Keratinocyte (primary cell): ENCODE data around the gene JAKMIP1. TPM values are rescaled to one million over a fixed set of nuclear protein-coding genes. Genes with fewer than 3 reads are reported as not detected.

Source experiments
- DNase-seq: peaks from one replicate; pipeline ENCODE4 v3.0.0-alpha.2; 2011; ENCODE audit warnings: low read depth, missing footprints, low spot score
- FAIRE-seq: peaks from 2 replicates; lab custom pipeline; 2011; peaks lifted over from hg19 to GRCh38; lab: Jason Lieb, UNC
- H2AFZ ChIP-seq: 2 replicates; pipeline ENCODE4 v1.6.0; 2012; ENCODE audit warnings: low read length, control low read depth, inconsistent platforms; ENCODE audit not compliant: control insufficient read depth
- H3K27ac ChIP-seq: 2 replicates; pipeline ENCODE4 v1.5.1; 2011; ENCODE audit warnings: low read length; ENCODE audit not compliant: control insufficient read depth, insufficient read depth
- H3K27me3 ChIP-seq: 3 replicates; pipeline ENCODE4 v1.6.0; 2011; ENCODE audit warnings: low read length; ENCODE audit not compliant: control insufficient read depth, insufficient read depth; ENCODE audit errors: extremely low read depth
- H3K36me3 ChIP-seq, 2 experiments: 2 replicates in 1 of 2; 3 replicates in 1 of 2; pipeline ENCODE4 v1.5.1; 2011; ENCODE audit warnings: low read length in 2 of 2, mild to moderate bottlenecking in 1 of 2; ENCODE audit not compliant: control insufficient read depth in 2 of 2, insufficient read depth in 2 of 2; ENCODE audit errors: extremely low read depth in 1 of 2
- H3K4me1 ChIP-seq: 3 replicates; pipeline ENCODE4 v1.5.1; 2011; ENCODE audit warnings: low read length; ENCODE audit not compliant: control insufficient read depth, insufficient read depth; ENCODE audit errors: extremely low read depth
- H3K4me2 ChIP-seq: 3 replicates; pipeline ENCODE4 v1.6.0; 2011; ENCODE audit warnings: low read depth, low read length; ENCODE audit not compliant: control insufficient read depth, insufficient read depth; ENCODE audit errors: extremely low read depth
- H3K4me3 ChIP-seq, 3 experiments: fragments of 200-600 bp in 1 of 3; sonication (generic) in 1 of 3; 2 replicates in 2 of 3; 3 replicates in 1 of 3; pipeline ENCODE4 v1.5.1; 2011 to 2016; ENCODE audit warnings: low read length in 3 of 3, mild to moderate bottlenecking in 3 of 3, control low read depth in 2 of 3, inconsistent platforms in 1 of 3, low read depth in 1 of 3, mixed read lengths in 1 of 3, mixed run types in 1 of 3, moderate library complexity in 1 of 3; ENCODE audit not compliant: control insufficient read depth in 2 of 3, insufficient read depth in 2 of 3; ENCODE audit errors: extremely low read depth in 1 of 3
- H3K79me2 ChIP-seq: 2 replicates; pipeline ENCODE4 v1.6.0; 2012; ENCODE audit warnings: low read length; ENCODE audit not compliant: control insufficient read depth, insufficient read depth
- H3K9ac ChIP-seq: 3 replicates; pipeline ENCODE4 v1.6.0; 2011; ENCODE audit warnings: low read length; ENCODE audit not compliant: control insufficient read depth, insufficient read depth; ENCODE audit errors: extremely low read depth
- H3K9me1 ChIP-seq: 3 replicates; pipeline ENCODE4 v1.6.0; 2011; ENCODE audit warnings: low read length; ENCODE audit not compliant: control insufficient read depth, insufficient read depth; ENCODE audit errors: extremely low read depth
- H3K9me3 ChIP-seq: 2 replicates; pipeline ENCODE4 v1.5.1; 2012; ENCODE audit warnings: low read depth, low read length; ENCODE audit not compliant: control insufficient read depth
- H4K20me1 ChIP-seq: 3 replicates; pipeline ENCODE4 v1.6.0; 2011; ENCODE audit warnings: low read length; ENCODE audit not compliant: control insufficient read depth, insufficient read depth; ENCODE audit errors: extremely low read depth
- CTCF ChIP-seq, 3 experiments: IDR thresholded peaks in 1 of 3; conservative IDR thresholded peaks in 1 of 3; optimal IDR thresholded peaks in 1 of 3; 2 replicates in 2 of 3; 3 replicates in 1 of 3; pipeline versions ENCODE3 to v1.5.1; 2011; ENCODE audit warnings: low read length in 3 of 3, mild to moderate bottlenecking in 3 of 3, moderate library complexity in 2 of 3, control low read depth in 1 of 3, inconsistent platforms in 1 of 3; ENCODE audit not compliant: insufficient read depth in 2 of 3; ENCODE audit errors: extremely low read depth in 1 of 3
- EZH2 ChIP-seq: IDR thresholded peaks from one replicate; pipeline ENCODE4 v1.6.1; 2012; ENCODE audit warnings: inconsistent platforms, mild to moderate bottlenecking, low read length, moderate library complexity
- dilution Hi-C: fragments of 300-500 bp; cut with MboI; formaldehyde crosslinking; loops from one replicate; pipeline ENCODE4 v1.7.0; 2020; ENCODE audit warnings: low sequenced_read_pairs; ENCODE audit not compliant: extremely low pct_ligation_motif_present
- polyA plus RNA-seq, 5 experiments: library from polyadenylated mRNA; depleted of rRNA in 3 of 5; stranded (reverse) in 3 of 5; stranded (forward) in 1 of 5; unstranded in 1 of 5; fragments of >200 nt; gene quantifications; 1 replicate in 1 of 5; 2 replicates in 3 of 5; 3 replicates in 1 of 5; pipeline versions ENCODE4 v1.2.1 to v1.2.3, GENCODE V29; 2011 to 2012; ENCODE audit warnings: missing spikeins in 2 of 5, low read depth in 1 of 5, low replicate concordance in 1 of 5

Gene JAKMIP1
- polyA plus RNA-seq, 1 donor (not counting 4 experiments of a cell fraction or from before 2014, with no cell fraction given), result not detected

DNA sequence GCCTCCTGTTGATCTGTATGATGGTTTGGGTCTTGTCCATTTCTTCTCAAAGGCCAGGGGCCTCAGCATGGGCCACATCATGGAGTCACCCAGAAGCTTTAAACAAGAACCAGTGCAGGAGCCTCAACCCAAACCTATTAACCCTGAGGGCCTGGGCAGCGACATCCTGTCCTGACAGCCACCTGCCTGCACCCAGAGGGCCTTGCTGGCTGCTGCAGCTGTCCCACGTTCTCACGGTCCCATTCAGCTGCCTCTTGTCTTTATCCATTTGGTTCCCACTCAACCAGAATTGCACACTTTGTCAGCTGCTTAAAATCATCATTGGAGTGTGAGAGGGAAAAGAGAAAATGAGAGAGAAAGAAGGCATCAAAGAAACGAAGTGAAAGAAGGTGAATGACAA is 203.7 kb downstream of the JAKMIP1 start:
- no peaks in the 10 kb centered on the region for H3K79me2 ChIP-seq

DNA sequence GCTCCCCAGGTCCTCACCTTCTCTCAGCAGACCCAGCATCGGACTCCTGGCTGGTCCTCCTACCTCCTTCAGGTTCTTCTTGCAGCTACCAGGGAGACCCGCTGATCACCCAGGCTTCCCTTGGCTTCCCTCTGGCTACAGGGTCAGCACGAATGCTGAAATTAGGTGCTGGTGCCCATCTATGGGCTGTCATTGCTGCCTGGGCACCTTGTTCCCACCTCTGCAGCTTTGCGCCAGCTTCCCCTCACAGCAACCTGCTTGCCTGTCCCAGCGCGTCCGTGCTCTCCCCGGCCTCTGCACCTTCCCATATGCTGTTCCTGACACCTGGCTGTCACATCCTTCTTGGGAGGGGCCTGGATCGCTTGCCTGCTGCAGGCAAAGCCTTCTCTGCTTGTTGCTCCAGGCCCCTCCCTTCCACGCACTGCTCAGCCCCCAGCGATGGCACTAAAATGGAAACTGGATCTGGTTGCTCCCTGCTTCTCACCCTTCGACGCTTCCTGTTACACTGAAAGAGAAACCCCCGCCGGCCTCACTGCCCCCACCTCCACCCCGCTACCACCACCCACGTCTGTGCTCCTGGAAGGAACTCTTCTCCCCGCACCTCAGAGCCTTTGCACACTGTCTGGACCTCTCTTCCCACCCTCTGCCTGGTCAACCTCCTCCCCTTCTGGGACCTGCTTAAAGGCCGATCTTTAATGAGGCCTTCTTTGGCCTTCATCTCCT is 204.3 kb downstream of the JAKMIP1 start:
- FAIRE-seq (no peak), DNase-seq (no peak)
- no peaks in the 10 kb centered on the region for H3K27me3 ChIP-seq

More for the DNA sequence above, 203.7 kb downstream of the JAKMIP1 start:
- Histone ChIP-seq H3K9me3 (no peaks in the 10 kb centered on the region), H3K27me3 (no peaks in the 10 kb centered on the region), H3K4me1 (no peaks in the 10 kb centered on the region), H3K4me2 (no peak overlapping the region), H2AFZ (no peak overlapping the region), H3K9ac (no peak overlapping the region), H3K36me3 (no peaks in the 10 kb centered on the region), H4K20me1 (no peaks in the 10 kb centered on the region), H3K4me3 (no peak overlapping the region), H3K27ac (no peak overlapping the region), H3K9me1 (no peaks in the 10 kb centered on the region)
- DNase-seq (no peak), FAIRE-seq (no peak)
- dilution Hi-C loops, result no loop called here
- TF ChIP-seq EZH2, result no peak
- TF ChIP-seq CTCF (optimal IDR thresholded peaks at IDR 0.05 in 1 of 3, IDR thresholded peaks at IDR 0.05 in 1 of 3, conservative IDR thresholded peaks at IDR 0.05 in 1 of 3; ENCODE audit: extremely low read depth in 1 of 3, insufficient read depth in 2 of 3, low read length in 3 of 3), result no peak

More for the DNA sequence above, 204.3 kb downstream of the JAKMIP1 start:
- Histone ChIP-seq H3K79me2 (no peaks in the 10 kb centered on the region), H3K27ac (no peak overlapping the region), H3K4me1 (no peaks in the 10 kb centered on the region), H3K9me1 (no peaks in the 10 kb centered on the region), H2AFZ (no peak overlapping the region), H3K36me3 (no peaks in the 10 kb centered on the region), H3K9me3 (no peaks in the 10 kb centered on the region), H3K4me2 (no peak overlapping the region), H4K20me1 (no peaks in the 10 kb centered on the region), H3K4me3 (no peak overlapping the region), H3K9ac (no peak overlapping the region)
- no peak for TF ChIP-seq EZH2
- no peak for TF ChIP-seq CTCF (optimal IDR thresholded peaks at IDR 0.05 in 1 of 3, IDR thresholded peaks at IDR 0.05 in 1 of 3, conservative IDR thresholded peaks at IDR 0.05 in 1 of 3; ENCODE audit: extremely low read depth in 1 of 3, insufficient read depth in 2 of 3, low read length in 3 of 3)
- dilution Hi-C loops, result no loop called here
